Endothelial cell (in vitro differentiated cells): ENCODE data around the gene OCA2. TPM values are rescaled to one million over a fixed set of nuclear protein-coding genes. Genes with fewer than 3 reads are reported as not detected.

Experiments used
- DNase-seq: peaks from one replicate; pipeline ENCODE4 v3.0.0; 2021; ENCODE audit warnings: low spot score
- H3K27ac Mint-ChIP-seq: one replicate; pipeline ENCODE4 v1.8.0; 2021; ENCODE audit warnings: mixed read lengths, inconsistent platforms; ENCODE audit not compliant: unreplicated experiment
- H3K27me3 Mint-ChIP-seq: one replicate; pipeline ENCODE4 v1.8.0; 2021; ENCODE audit warnings: mild to moderate bottlenecking, moderate library complexity, mixed read lengths, inconsistent platforms; ENCODE audit not compliant: unreplicated experiment
- H3K36me3 Mint-ChIP-seq: one replicate; pipeline ENCODE4 v1.8.0; 2021; ENCODE audit warnings: mild to moderate bottlenecking, low read depth, mixed read lengths, inconsistent platforms; ENCODE audit not compliant: unreplicated experiment
- H3K4me1 Mint-ChIP-seq: one replicate; pipeline ENCODE4 v1.8.0; 2021; ENCODE audit warnings: mild to moderate bottlenecking, mixed read lengths, inconsistent platforms; ENCODE audit not compliant: unreplicated experiment
- H3K4me3 Mint-ChIP-seq: one replicate; pipeline ENCODE4 v1.8.0; 2021; ENCODE audit warnings: mild to moderate bottlenecking, mixed read lengths, inconsistent platforms; ENCODE audit not compliant: unreplicated experiment
- H3K9me3 Mint-ChIP-seq: one replicate; pipeline ENCODE4 v1.8.0; 2021; ENCODE audit warnings: mixed read lengths, inconsistent platforms; ENCODE audit not compliant: unreplicated experiment
- total RNA-seq: library from RNA; stranded (reverse); fragmentation: NEBNext Ultra II Directional; extraction: Animal tissue kit (Norgen Biotek cat#: 25700); gene quantifications from one replicate; pipeline ENCODE4 v1.2.1, GENCODE V29; 2021; ENCODE audit not compliant: unreplicated experiment
- TF ChIP-seq, protein P1 (sequence below): fragments of 200-600 bp; sonication (generic); IDR thresholded peaks from one replicate; pipeline ENCODE4 v1.5.0; 2021; ENCODE audit warnings: antibody characterized with exemption; ENCODE audit not compliant: unreplicated experiment

OCA2 gene
- total RNA-seq, 1 donor from 2014 or later: not detected

DNA sequence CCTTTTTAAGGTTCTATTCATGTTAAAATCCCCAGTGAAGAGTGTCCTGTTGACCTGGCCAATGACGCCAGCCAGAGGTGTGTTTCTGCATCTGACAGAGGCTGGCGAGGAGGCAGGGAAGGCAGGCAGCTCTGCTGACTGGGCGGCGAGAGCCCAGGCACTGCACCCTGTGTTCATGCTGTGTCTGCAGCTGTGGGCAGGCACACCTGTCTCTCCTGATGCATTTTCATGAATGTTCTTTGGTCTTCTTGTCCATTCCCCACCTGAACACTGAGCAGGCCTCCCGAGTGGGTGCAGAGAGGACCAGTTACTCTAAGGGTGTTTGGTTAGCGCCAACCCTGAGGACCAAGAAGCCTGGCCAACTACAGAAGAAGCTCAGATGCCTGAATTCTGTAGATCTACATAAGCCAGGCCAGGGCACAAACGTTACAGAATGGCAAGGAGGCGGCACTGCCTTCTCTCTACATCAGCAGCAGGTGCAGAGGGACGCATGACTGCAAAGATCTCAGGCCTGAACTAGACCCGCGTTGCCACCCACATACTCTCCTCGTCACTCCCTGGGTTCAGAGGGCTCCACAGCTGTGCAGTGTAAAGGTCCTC lies 233.7 kb downstream of the OCA2 start:
- Mint-ChIP-seq H3K27ac (no peak overlapping the region), H3K36me3 (peaks cover 4% of the 10 kb centered on the region), H3K4me1 (no peaks in the 10 kb centered on the region), H3K4me3 (no peak overlapping the region), H3K9me3 (peaks cover 9% of the 10 kb centered on the region), H3K27me3 (no peaks in the 10 kb centered on the region)
- TF ChIP-seq, protein P1, sequence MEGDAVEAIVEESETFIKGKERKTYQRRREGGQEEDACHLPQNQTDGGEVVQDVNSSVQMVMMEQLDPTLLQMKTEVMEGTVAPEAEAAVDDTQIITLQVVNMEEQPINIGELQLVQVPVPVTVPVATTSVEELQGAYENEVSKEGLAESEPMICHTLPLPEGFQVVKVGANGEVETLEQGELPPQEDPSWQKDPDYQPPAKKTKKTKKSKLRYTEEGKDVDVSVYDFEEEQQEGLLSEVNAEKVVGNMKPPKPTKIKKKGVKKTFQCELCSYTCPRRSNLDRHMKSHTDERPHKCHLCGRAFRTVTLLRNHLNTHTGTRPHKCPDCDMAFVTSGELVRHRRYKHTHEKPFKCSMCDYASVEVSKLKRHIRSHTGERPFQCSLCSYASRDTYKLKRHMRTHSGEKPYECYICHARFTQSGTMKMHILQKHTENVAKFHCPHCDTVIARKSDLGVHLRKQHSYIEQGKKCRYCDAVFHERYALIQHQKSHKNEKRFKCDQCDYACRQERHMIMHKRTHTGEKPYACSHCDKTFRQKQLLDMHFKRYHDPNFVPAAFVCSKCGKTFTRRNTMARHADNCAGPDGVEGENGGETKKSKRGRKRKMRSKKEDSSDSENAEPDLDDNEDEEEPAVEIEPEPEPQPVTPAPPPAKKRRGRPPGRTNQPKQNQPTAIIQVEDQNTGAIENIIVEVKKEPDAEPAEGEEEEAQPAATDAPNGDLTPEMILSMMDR: no peak
- no peak for DNase-seq

DNA sequence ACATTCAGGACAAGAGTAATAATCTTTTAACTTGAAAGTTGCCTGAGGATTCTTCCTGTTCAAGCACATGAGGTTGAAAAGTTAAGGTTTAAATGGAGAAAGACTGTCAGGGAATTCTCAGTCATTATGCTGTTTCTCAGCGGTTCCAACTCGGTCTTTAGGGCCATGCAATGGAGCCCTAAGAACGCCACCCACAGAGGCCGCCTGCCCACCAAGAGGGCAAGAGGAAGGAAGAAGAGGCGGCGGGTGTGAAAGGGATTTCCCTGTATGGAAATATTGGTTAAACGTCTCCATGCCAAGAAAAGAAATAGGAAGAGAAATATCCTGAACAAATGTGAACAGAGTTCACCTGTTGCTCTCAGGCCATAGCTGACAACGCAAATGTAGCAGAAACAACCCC lies 234.4 kb downstream of the OCA2 start:
- H3K9me3 Mint-ChIP-seq: peaks cover 9% of the 10 kb centered on the region
- peaks cover 4% of the 10 kb centered on the region for H3K36me3 Mint-ChIP-seq
- DNase-seq: no peak
- no peaks in the 10 kb centered on the region for H3K4me1 Mint-ChIP-seq
- no peak overlapping the region for H3K4me3 Mint-ChIP-seq
- no peak overlapping the region for H3K27ac Mint-ChIP-seq
- TF ChIP-seq, protein P1: no peak
- H3K27me3 Mint-ChIP-seq: no peaks in the 10 kb centered on the region

DNA sequence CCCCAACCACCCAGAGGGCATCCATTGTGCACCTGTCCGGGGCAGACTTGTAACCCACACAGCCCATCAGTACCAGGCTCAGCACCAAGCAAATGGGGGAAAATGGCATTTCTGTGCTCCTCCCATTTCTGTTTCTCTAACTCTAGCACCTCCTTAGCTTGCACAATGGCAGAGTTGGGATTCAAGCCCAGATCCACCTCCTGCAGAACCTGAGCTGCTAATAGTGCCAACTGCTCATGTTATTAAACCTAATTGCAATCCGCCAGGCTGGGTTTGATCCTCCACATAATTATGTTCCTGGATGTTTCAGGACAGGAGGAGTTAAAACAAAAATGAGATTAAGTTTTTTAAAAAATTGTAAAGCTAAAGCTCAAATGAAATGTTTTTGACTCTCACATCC lies 235.0 kb downstream of the OCA2 start:
- Mint-ChIP-seq H3K36me3 (peaks cover 4% of the 10 kb centered on the region), H3K9me3 (peaks cover 9% of the 10 kb centered on the region), H3K27ac (no peak overlapping the region), H3K4me1 (no peaks in the 10 kb centered on the region), H3K4me3 (no peak overlapping the region), H3K27me3 (no peaks in the 10 kb centered on the region)
- TF ChIP-seq, protein P1: no peak
- no peak for DNase-seq

DNA sequence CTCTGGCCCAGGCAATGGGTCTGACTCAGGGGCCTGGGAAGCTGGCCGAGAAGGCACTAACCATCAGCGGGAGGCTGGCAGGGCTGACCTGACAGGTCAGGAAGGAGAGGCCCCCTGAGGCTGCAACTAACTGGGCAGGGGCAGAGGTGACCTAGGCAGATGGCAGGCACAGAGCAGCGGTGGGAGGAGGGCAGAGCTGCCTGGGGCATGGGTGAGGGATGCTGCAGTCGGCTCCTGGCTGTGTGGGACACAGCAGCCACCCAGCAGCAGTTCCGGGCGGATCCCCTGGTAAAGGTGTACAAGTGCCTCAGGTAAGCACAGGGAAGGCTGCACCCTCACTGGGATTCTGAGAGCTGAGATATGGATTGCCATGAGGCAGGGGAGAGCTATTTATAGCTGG lies 236.1 kb downstream of the OCA2 start:
- H3K27ac Mint-ChIP-seq: no peak overlapping the region
- TF ChIP-seq, protein P1: no peak
- no peak overlapping the region for H3K4me3 Mint-ChIP-seq
- DNase-seq: no peak
- H3K36me3 Mint-ChIP-seq: peaks cover 4% of the 10 kb centered on the region
- H3K9me3 Mint-ChIP-seq: peaks cover 9% of the 10 kb centered on the region
- H3K27me3 Mint-ChIP-seq: no peaks in the 10 kb centered on the region
- no peaks in the 10 kb centered on the region for H3K4me1 Mint-ChIP-seq

DNA sequence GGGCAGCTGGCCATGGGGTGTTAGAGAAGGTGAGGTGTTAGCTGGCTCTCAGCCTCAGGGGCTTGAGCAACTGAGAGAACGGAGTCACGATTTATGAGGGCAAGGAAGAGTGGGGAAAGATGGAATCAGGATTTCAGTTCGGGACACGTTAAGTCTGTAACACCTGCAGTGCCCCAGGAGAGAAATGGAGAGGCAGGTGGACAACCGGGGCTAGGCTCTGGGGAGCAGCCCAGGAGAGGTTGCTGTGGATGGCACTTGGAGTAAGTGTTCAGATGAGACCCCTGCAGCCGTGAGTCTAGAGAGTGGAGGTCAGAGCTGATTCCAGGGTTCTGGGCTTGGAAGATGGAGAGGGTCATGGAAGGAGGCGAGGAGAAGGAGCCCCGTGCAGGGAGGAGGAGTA lies 237.9 kb downstream of the OCA2 start:
- TF ChIP-seq, protein P1: no peak
- Mint-ChIP-seq H3K9me3 (peaks cover 9% of the 10 kb centered on the region), H3K4me3 (no peak overlapping the region), H3K27me3 (no peaks in the 10 kb centered on the region), H3K36me3 (peaks cover 4% of the 10 kb centered on the region), H3K4me1 (no peaks in the 10 kb centered on the region), H3K27ac (no peak overlapping the region)
- no peak for DNase-seq
